Testis (tissue), 3 donors: ENCODE results near the gene ZNF688. TPM values are rescaled to one million over a fixed set of nuclear protein-coding genes. Genes with fewer than 3 reads are reported as not detected.
A peak's percentile ranks its signal among the peaks of the same experiment; 100 is the strongest.

ENCODE experiments used
- DNase-seq: peaks from one replicate; pipeline ENCODE4 v3.0.0-alpha.2; 2019
- H3K27ac ChIP-seq, 2 donors: fragments of 200-600 bp; sonication (generic); one replicate each; pipeline ENCODE4 v1.5.1; 2019
- H3K27me3 ChIP-seq: fragments of 200-600 bp; sonication (generic); one replicate; pipeline ENCODE4 v1.5.1; 2019
- H3K36me3 ChIP-seq: fragments of 200-600 bp; sonication (generic); one replicate; pipeline ENCODE4 v1.5.1; 2017; ENCODE audit warnings: low read depth; ENCODE audit errors: missing control alignments
- H3K4me1 ChIP-seq: fragments of 200-600 bp; sonication (generic); one replicate; pipeline ENCODE4 v1.5.1; 2019
- H3K4me3 ChIP-seq, 2 donors: fragments of 200-600 bp; sonication (generic); one replicate each; pipeline ENCODE4 v1.5.1; 2017 to 2019
- H3K9me3 ChIP-seq: fragments of 200-600 bp; sonication (generic); one replicate; pipeline ENCODE4 v1.5.1; 2017
- POLR2A ChIP-seq: fragments of 450-650 bp; IDR thresholded peaks from one replicate; pipeline ENCODE4 v1.6.1; 2017; ENCODE audit warnings: antibody characterized with exemption, mild to moderate bottlenecking, moderate library complexity
- WGBS, 2 donors: methylation state at CpG; one replicate each; pipeline ENCODE4 v1.1.5; 2018; 5-methylcytosine and 5-hydroxymethylcytosine counted together
- intact Hi-C: fragments of 100-400 bp; cut with DNase I; formaldehyde crosslinking; loops from one replicate; pipeline ENCODE4 v1.15.1; 2023; ENCODE audit warnings: low total_unique reads
- polyA plus RNA-seq: library from polyadenylated mRNA; stranded (reverse); fragments of 350-450 nt; fragmentation: Illumina TruSeq; extraction: RNeasy Lipid Tissue Mini Kit (QIAGEN cat#74804); gene quantifications from one replicate; pipeline ENCODE4 v1.2.3, GENCODE V29; 2014; ENCODE audit warnings: low read depth, low replicate concordance; ENCODE audit not compliant: insufficient read depth
- total RNA-seq, 2 donors: library from RNA; depleted of rRNA; stranded (reverse); fragments of >200 nt; gene quantifications; one replicate each; pipeline ENCODE4 v1.2.3, GENCODE V29; 2016
- TF ChIP-seq, protein P1 (sequence below), 3 experiments: fragments of 450-650 bp in 2 of 3; fragments of 200-600 bp in 1 of 3; sonication (generic) in 1 of 3; IDR thresholded peaks; one replicate each; pipeline ENCODE4 v1.5.1; 2016 to 2019; ENCODE audit warnings: antibody characterized with exemption in 3 of 3, mild to moderate bottlenecking in 2 of 3, moderate library complexity in 1 of 3

ZNF688 gene
- total and polyA plus RNA-seq, 3 donors from 2014 or later = 21.7 to 54.6 (median 38.5) TPM

DNA sequence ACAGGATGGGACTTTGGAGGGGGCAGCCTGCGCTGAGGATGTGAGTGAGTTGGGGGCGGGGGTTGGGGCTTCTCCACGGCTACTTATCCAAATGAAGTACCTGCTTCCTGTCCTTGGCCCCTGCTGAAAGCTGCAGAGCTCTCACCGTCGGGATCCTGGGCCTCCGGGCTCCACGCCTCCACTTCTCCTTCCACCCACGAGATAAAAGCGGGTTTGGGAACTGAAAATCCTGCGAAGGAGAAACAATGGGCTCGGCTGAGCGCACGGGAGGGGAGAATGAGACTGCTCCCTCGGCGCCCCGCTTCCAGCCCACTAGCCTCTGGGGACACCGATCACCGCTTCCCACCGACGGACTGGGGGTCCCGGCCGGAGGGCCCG lies 13.5 kb upstream of the ZNF688 start:
- intact Hi-C loops = no loop called here
- DNase-seq = no peak
- Histone ChIP-seq H3K27ac (peak overlapping the region; percentile 89 to 92), H3K27me3 (no peaks in the 10 kb centered on the region), H3K9me3 (no peaks in the 10 kb centered on the region), H3K4me1 (peaks cover 10% of the 10 kb centered on the region), H3K4me3 (peak overlapping the region; percentile 68 to 91), H3K36me3 (no peaks in the 10 kb centered on the region)
- 0 to 2% methylated on average over 10 to 14 of the region's 23 CpGs for WGBS, 2 donors
- TF ChIP-seq, protein P1, sequence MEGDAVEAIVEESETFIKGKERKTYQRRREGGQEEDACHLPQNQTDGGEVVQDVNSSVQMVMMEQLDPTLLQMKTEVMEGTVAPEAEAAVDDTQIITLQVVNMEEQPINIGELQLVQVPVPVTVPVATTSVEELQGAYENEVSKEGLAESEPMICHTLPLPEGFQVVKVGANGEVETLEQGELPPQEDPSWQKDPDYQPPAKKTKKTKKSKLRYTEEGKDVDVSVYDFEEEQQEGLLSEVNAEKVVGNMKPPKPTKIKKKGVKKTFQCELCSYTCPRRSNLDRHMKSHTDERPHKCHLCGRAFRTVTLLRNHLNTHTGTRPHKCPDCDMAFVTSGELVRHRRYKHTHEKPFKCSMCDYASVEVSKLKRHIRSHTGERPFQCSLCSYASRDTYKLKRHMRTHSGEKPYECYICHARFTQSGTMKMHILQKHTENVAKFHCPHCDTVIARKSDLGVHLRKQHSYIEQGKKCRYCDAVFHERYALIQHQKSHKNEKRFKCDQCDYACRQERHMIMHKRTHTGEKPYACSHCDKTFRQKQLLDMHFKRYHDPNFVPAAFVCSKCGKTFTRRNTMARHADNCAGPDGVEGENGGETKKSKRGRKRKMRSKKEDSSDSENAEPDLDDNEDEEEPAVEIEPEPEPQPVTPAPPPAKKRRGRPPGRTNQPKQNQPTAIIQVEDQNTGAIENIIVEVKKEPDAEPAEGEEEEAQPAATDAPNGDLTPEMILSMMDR (IDR thresholded peaks at IDR 0.05) = no peak
- TF ChIP-seq POLR2A = no peak

DNA sequence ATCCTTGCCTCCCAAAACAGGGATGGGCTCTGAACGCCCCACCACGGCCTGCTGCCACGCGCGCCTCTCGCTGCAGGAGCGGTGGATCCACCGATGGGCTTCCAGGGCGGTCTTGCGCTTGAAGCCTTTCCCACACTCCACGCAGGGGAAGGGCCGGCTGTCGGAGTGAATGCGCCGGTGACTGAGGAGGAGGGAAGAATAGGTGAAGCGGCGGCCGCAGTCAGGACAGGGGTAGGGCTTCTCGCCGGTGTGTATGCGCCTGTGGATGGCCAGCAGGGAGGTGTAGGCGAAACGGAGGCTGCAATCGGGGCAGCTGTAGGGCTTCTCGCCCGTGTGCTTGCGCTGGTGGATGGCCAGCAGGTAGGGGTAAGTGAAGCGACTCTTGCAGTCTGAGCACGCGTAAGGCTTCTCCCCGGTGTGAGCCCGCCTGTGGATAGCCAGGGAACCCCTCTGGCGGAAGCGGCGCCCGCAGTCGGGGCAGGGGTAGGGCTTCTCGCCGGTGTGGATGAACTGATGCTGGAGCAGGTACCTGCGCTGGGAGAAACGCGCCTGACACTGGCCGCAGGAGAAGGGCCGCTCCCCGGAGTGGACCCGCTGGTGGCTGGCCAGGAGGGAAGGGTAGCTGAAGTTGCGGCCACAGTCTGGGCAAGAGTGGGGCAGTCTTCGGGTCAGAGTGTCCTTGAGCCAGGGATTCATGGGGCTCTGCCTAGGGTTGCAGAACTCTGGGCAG lies 11.3 kb upstream of the ZNF688 start:
- Histone ChIP-seq H3K9me3 (no peaks in the 10 kb centered on the region), H3K4me3 (no peak overlapping the region), H3K36me3 (no peaks in the 10 kb centered on the region), H3K4me1 (peaks cover 10% of the 10 kb centered on the region), H3K27ac (no peak overlapping the region), H3K27me3 (no peaks in the 10 kb centered on the region)
- DNase-seq = no peak
- TF ChIP-seq POLR2A = no peak
- TF ChIP-seq, protein P1 (IDR thresholded peaks at IDR 0.05) = no peak
- intact Hi-C loops = no loop called here
- WGBS, 2 donors = 45 to 84% methylated on average over 32 to 48 of the region's 48 CpGs

DNA sequence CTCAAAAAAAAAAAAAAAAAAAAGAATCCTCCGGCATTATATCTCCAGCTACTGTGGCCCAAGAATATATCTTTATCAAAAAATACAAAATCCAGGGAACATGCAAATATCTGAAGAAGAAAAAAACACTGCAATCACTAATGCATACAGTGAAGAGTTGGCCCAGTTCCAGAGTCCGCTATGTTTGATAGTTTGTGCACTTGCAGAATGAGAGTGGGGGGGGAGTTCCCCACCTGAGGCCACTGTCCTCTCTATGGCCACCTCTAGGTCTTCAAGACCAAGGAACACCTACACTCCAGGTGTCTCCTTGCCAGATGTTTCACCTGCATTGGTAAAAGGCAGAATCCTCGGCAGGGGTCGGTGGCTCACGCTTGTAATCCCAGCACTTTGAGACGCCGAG lies 9.9 kb upstream of the ZNF688 start:
- H3K4me3 ChIP-seq = no peak overlapping the region
- no peak for DNase-seq
- WGBS, 2 donors = 70 to 78% methylated on average over 7 of the region's 7 CpGs
- H3K27ac ChIP-seq = no peak overlapping the region
- no peaks in the 10 kb centered on the region for H3K36me3 ChIP-seq
- H3K4me1 ChIP-seq = peaks cover 10% of the 10 kb centered on the region
- no peaks in the 10 kb centered on the region for H3K9me3 ChIP-seq
- intact Hi-C loops = no loop called here
- no peak for TF ChIP-seq POLR2A
- TF ChIP-seq, protein P1 (IDR thresholded peaks at IDR 0.05) = no peak
- no peaks in the 10 kb centered on the region for H3K27me3 ChIP-seq

DNA sequence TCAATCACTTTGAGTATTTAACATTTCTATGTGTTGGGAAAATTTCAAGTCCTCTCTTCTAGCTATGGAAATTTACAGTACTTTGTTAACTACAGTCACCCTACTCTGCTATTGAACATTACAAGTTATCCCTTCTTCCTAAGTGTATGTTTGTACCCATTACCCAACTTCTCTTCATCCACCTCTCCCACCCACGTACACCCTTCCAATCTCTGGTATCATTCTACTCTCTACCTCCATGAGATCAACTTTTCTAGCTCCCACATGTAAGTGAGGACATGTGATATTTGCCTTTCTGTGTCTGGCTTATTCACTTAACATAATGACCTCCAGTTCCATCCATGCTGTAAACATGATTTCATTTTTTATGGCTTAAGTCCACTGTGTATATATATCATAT lies 3.2 kb upstream of the ZNF688 start:
- 74 to 92% methylated on average over 1 of the region's 1 CpG for WGBS, 2 donors
- Histone ChIP-seq H3K27me3 (no peaks in the 10 kb centered on the region), H3K9me3 (no peaks in the 10 kb centered on the region), H3K4me3 (no peak overlapping the region), H3K36me3 (no peaks in the 10 kb centered on the region), H3K27ac (no peak overlapping the region), H3K4me1 (peaks cover 9% of the 10 kb centered on the region)
- no peak for DNase-seq
- TF ChIP-seq POLR2A = no peak
- TF ChIP-seq, protein P1 (IDR thresholded peaks at IDR 0.05) = no peak
- intact Hi-C loops = no loop called here
